HepG2 (cell line): ENCODE data around the gene QRFP. TPM values are rescaled to one million over a fixed set of nuclear protein-coding genes. Genes with fewer than 3 reads are reported as not detected.

Experiments used
- ATAC-seq: fragments of 200-7000 bp; cut with Tn5 transposase; 3 replicates; pipeline ENCODE4 v1.9.1; 2020; ENCODE audit warnings: mild to moderate bottlenecking, moderate library complexity
- BruUV-seq: library from RNA; stranded (reverse); fragments of 400-500 nt; replicated peaks from 2 replicates; lab custom pipeline; 2021; lab: Mats Ljungman, UMichigan
- CTCF ChIA-PET: fragments of 300-600 bp; formaldehyde crosslinking; extraction: SDS; loops from one replicate; lab custom pipeline; 2021; ENCODE audit warnings: low total read pairs, inconsistent platforms, low intra/inter-chr PET ratio; lab: Yijun Ruan, JAX
- POLR2A ChIA-PET: fragments of 350-600 bp; sonication (Branson Sonifier 250); formaldehyde crosslinking; loops from one replicate; lab custom pipeline; 2020; ENCODE audit warnings: antibody characterized with exemption, inconsistent platforms; lab: Yijun Ruan, JAX
- DNase-seq: peaks from one replicate; pipeline ENCODE4 v3.0.0-alpha.2; 2015; ENCODE audit warnings: low spot score
- FAIRE-seq: peaks from 3 replicates; lab custom pipeline; 2011; peaks lifted over from hg19 to GRCh38; lab: Jason Lieb, UNC
- H2AFZ ChIP-seq: one replicate; pipeline ENCODE4 v1.6.1; 2011; ENCODE audit warnings: low read length, inconsistent platforms
- H3K27ac ChIP-seq: fragments of 300-600 bp; 3 replicates; pipeline ENCODE4 v1.8.0; 2011; ENCODE audit warnings: mixed run types, mild to moderate bottlenecking, mixed read lengths, low read length, inconsistent platforms; ENCODE audit not compliant: insufficient read depth; ENCODE audit errors: extremely low read length
- H3K27me3 ChIP-seq, 2 experiments: fragments of 200-600 bp in 1 of 2; 2 replicates in 1 of 2; 3 replicates in 1 of 2; pipeline versions ENCODE4 v1.6.0 to v1.8.0; 2011; ENCODE audit warnings: low read length in 2 of 2, mild to moderate bottlenecking in 2 of 2, moderate library complexity in 2 of 2, inconsistent platforms in 1 of 2; ENCODE audit not compliant: insufficient read depth in 2 of 2, control insufficient read depth in 1 of 2
- H3K36me3 ChIP-seq, 2 experiments: fragments of 200-600 bp in 1 of 2; replicated peaks in 1 of 2; 2 replicates in 1 of 2; 3 replicates in 1 of 2; pipeline versions ENCODE4 v1.5.1 to v1.8.0; 2011; ENCODE audit warnings: low read length in 2 of 2, inconsistent platforms in 1 of 2; ENCODE audit not compliant: insufficient read depth in 2 of 2, control insufficient read depth in 1 of 2
- H3K4me1 ChIP-seq: 2 replicates; pipeline ENCODE4 v1.5.1; 2012; ENCODE audit warnings: low read length, inconsistent platforms; ENCODE audit not compliant: insufficient read depth
- H3K4me2 ChIP-seq: 2 replicates; pipeline ENCODE4 v1.6.0; 2011; ENCODE audit warnings: low read depth, low read length, inconsistent platforms
- H3K4me3 ChIP-seq, 3 experiments: fragments of 200-600 bp in 1 of 3; sonication (generic), shearing (Covaris generic) in 1 of 3; replicated peaks in 1 of 3; 2 replicates each; pipeline ENCODE4 v1.5.1; 2011 to 2016; ENCODE audit warnings: low read length in 3 of 3, inconsistent platforms in 2 of 3, low read depth in 2 of 3, mild to moderate bottlenecking in 2 of 3, control low read depth in 1 of 3, mixed read lengths in 1 of 3; ENCODE audit not compliant: insufficient read depth in 1 of 3
- H3K79me2 ChIP-seq: one replicate; pipeline ENCODE4 v1.6.1; 2011; ENCODE audit warnings: low read length, inconsistent platforms; ENCODE audit not compliant: insufficient read depth
- H3K9ac ChIP-seq: 2 replicates; pipeline ENCODE4 v1.6.0; 2011; ENCODE audit warnings: mild to moderate bottlenecking, low read depth, low read length, inconsistent platforms; ENCODE audit not compliant: insufficient read depth
- H3K9me3 ChIP-seq: 2 replicates; pipeline ENCODE4 v1.5.1; 2012; ENCODE audit warnings: mild to moderate bottlenecking, low read length
- H4K20me1 ChIP-seq: 2 replicates; pipeline ENCODE4 v1.6.0; 2011; ENCODE audit warnings: inconsistent platforms, mild to moderate bottlenecking, low read length, moderate library complexity; ENCODE audit not compliant: insufficient read depth
- SMC3 ChIP-seq: IDR thresholded peaks from 2 replicates; pipeline ENCODE4 v1.6.1; 2011; ENCODE audit warnings: low read length, improper control_type of control experiment
- ZNF512 ChIP-seq: sonication (generic); formaldehyde crosslinking; IDR thresholded peaks from 2 replicates; pipeline ENCODE4 v1.4.0; 2020; ENCODE audit warnings: mild to moderate bottlenecking, missing genetic modification reagents
- ZNF563 ChIP-seq: sonication (generic); formaldehyde crosslinking; IDR thresholded peaks from 2 replicates; pipeline ENCODE4 v1.8.0; 2022; ENCODE audit warnings: mild to moderate bottlenecking, moderate library complexity, missing genetic modification reagents
- ZNF629 ChIP-seq: sonication (generic); formaldehyde crosslinking; conservative IDR thresholded peaks from 2 replicates; pipeline ENCODE4 v1.5.0; 2020; ENCODE audit warnings: missing genetic modification reagents
- WGBS: methylation state at CpG from one replicate; pipeline ENCODE4 v1.1.6; 2017; ENCODE audit warnings: low lambda C conversion rate; 5-methylcytosine and 5-hydroxymethylcytosine counted together
- in situ Hi-C: cut with HindIII; loops from 2 replicates; pipeline ENCODE4 v1.10.0; 2017; ENCODE audit warnings: low pct_unique_long_range_greater_than_20kb; ENCODE audit not compliant: extremely low pct_ligation_motif_present
- intact Hi-C: fragments of 100-400 bp; cut with micrococcal nuclease; formaldehyde crosslinking; loops from one replicate; pipeline ENCODE4 v1.10.0; 2022; ENCODE audit not compliant: unreplicated experiment
- polyA plus RNA-seq, 8 experiments: library from polyadenylated mRNA; depleted of rRNA in 3 of 8; stranded (reverse) in 7 of 8; unstranded in 1 of 8; fragments of >200 nt; fragmentation: Illumina TruSeq in 4 of 8; extraction: Trizol in 4 of 8; gene quantifications; 2 replicates each; pipeline versions ENCODE4 v1.2.1 to v1.2.3, GENCODE V29; 2011 to 2016; ENCODE audit warnings: low read depth in 4 of 8, missing spikeins in 1 of 8, mixed read lengths in 1 of 8; ENCODE audit not compliant: insufficient read depth in 1 of 8
- total RNA-seq, 5 experiments: library from RNA; depleted of rRNA; stranded (reverse); fragments of >200 nt; fragmentation: Illumina TruSeq; extraction: Trizol; gene quantifications; 2 replicates each; pipeline ENCODE4 v1.2.3, GENCODE V29; 2016; ENCODE audit warnings: low read depth in 1 of 5
- TF ChIP-seq, protein P1 (sequence below): sonication (generic); formaldehyde crosslinking; IDR thresholded peaks from 2 replicates; pipeline ENCODE4 v1.9.0; 2021; ENCODE audit warnings: missing genetic modification reagents, mild to moderate bottlenecking, borderline replicate concordance

QRFP gene
- total and polyA plus RNA-seq, 2 of the 13 experiments (the other 11 are each of a cell fraction or from before 2014, with no cell fraction given) = not detected

GRCh38 chr9:130917168-130917960, 20.8 kb upstream of the QRFP start:
- H2AFZ ChIP-seq = no peak overlapping the region
- POLR2A ChIA-PET = no interaction called here

More at GRCh38 chr9:130917168-130917960, 20.8 kb upstream of the QRFP start:
- no peaks in the 10 kb centered on the region for H3K9me3 ChIP-seq
- H3K4me2 ChIP-seq = no peak overlapping the region
- no peak for DNase-seq
- H3K4me1 ChIP-seq = peaks cover 9% of the 10 kb centered on the region; the same call in 1 of the 2 replicates
- 29% methylated on average over 13 of the region's 34 CpGs for WGBS
- ATAC-seq = no peak
- BruUV-seq = no TSS peak
- peaks cover 43 to 99% of the 10 kb centered on the region in 2 experiments for H3K27me3 ChIP-seq
- in situ Hi-C loops = no loop called here
- H3K36me3 ChIP-seq = no peaks in the 10 kb centered on the region
- no peak overlapping the region for H3K27ac ChIP-seq
- H4K20me1 ChIP-seq = no peaks in the 10 kb centered on the region
- no peak overlapping the region for H3K4me3 ChIP-seq
- intact Hi-C loops = no loop called here
- H3K9ac ChIP-seq = no peak overlapping the region
- no peak for FAIRE-seq
- no peaks in the 10 kb centered on the region for H3K79me2 ChIP-seq
- peak; percentile 72 for TF ChIP-seq ZNF629
- no peak for TF ChIP-seq SMC3
- TF ChIP-seq ZNF512 = no peak
- no peak for TF ChIP-seq ZNF563 (CRISPR knock-in tag)
- TF ChIP-seq, protein P1, sequence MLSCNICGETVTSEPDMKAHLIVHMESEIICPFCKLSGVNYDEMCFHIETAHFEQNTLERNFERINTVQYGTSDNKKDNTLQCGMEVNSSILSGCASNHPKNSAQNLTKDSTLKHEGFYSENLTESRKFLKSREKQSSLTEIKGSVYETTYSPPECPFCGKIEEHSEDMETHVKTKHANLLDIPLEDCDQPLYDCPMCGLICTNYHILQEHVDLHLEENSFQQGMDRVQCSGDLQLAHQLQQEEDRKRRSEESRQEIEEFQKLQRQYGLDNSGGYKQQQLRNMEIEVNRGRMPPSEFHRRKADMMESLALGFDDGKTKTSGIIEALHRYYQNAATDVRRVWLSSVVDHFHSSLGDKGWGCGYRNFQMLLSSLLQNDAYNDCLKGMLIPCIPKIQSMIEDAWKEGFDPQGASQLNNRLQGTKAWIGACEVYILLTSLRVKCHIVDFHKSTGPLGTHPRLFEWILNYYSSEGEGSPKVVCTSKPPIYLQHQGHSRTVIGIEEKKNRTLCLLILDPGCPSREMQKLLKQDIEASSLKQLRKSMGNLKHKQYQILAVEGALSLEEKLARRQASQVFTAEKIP (CRISPR knock-in tag) = no peak
- TF ChIP-seq, all 625 proteins: peak for 1
- CTCF ChIA-PET = no interaction called here
